Measurements from ENCODE around the gene FDCSP. TPM values are rescaled to one million over a fixed set of nuclear protein-coding genes. Genes with fewer than 3 reads are reported as not detected.

Gene FDCSP
- total RNA-seq, 1 donor from 2014 or later, result 0.72 TPM

DNA sequence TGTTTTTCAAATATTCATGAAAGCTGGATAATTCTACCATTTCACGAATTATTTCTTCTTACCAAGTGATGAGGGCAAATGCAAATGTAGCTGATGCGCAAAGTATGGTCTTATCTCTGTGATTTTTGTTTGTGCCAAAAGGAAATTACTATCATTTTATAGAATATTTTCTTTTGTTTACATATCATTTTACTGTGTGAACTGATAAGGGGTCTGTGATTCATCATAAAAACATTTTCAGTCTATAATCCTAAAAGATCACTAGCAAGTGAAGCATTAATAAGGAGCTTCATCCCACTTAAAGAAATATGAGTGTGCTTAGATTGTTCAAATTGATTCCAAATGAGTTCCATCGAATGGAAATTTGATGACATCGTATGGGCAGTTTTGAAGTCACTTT is 17.2 kb downstream of the FDCSP start:
- no peaks in the 10 kb centered on the region for H3K27me3 Mint-ChIP-seq (ENCODE audit: low read depth)
- TF ChIP-seq, protein P1, sequence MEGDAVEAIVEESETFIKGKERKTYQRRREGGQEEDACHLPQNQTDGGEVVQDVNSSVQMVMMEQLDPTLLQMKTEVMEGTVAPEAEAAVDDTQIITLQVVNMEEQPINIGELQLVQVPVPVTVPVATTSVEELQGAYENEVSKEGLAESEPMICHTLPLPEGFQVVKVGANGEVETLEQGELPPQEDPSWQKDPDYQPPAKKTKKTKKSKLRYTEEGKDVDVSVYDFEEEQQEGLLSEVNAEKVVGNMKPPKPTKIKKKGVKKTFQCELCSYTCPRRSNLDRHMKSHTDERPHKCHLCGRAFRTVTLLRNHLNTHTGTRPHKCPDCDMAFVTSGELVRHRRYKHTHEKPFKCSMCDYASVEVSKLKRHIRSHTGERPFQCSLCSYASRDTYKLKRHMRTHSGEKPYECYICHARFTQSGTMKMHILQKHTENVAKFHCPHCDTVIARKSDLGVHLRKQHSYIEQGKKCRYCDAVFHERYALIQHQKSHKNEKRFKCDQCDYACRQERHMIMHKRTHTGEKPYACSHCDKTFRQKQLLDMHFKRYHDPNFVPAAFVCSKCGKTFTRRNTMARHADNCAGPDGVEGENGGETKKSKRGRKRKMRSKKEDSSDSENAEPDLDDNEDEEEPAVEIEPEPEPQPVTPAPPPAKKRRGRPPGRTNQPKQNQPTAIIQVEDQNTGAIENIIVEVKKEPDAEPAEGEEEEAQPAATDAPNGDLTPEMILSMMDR (IDR thresholded peaks at IDR 0.05; ENCODE audit: unreplicated experiment), result no peak
- H3K27ac Mint-ChIP-seq, result no peak overlapping the region
- no peak overlapping the region for H3K4me3 Mint-ChIP-seq
- H3K36me3 Mint-ChIP-seq, result no peaks in the 10 kb centered on the region
- H3K9me3 Mint-ChIP-seq, result no peaks in the 10 kb centered on the region
- H3K4me1 Mint-ChIP-seq, result peaks cover 20% of the 10 kb centered on the region
- no peak for DNase-seq (ENCODE audit: low spot score in 2 of 2, unreplicated experiment in 2 of 2)

DNA sequence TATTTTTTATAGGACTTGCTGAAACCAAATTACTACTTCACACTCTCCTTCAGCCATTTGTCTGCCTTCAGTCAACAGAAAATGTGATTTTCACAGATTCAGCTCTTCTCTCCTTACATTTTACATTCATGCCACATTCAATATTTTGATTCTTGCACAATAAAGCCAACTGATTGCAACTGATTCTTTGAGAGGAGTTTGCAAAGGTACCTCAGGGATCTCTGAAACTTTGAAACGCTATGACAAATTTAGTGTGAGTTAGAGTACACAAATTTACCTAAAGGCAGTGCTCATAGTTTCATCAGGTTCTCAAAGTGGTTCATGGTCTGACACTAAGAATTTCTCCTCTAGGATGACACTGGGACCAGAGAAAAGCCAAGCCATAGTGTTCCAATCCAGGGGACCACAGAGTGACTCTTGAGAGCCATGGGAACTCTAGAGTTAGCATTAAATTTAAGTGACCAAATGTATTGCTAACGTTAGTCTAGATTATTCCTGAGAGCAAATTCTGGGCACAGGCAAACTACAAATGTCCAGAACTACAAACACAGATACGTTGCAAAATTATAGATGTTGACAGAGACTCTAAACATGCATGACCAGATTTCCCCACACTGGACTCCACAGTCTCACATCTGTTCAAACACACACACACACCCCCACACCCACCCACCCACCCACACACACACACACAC is 25.5 kb downstream of the FDCSP start:
- TF ChIP-seq, protein P1 (IDR thresholded peaks at IDR 0.05; ENCODE audit: unreplicated experiment), result no peak
- no peak for DNase-seq (ENCODE audit: low spot score in 2 of 2, unreplicated experiment in 2 of 2)
- H3K27ac Mint-ChIP-seq, result no peak overlapping the region
- H3K4me1 Mint-ChIP-seq, result peaks cover 3% of the 10 kb centered on the region
- H3K27me3 Mint-ChIP-seq (ENCODE audit: low read depth), result no peaks in the 10 kb centered on the region
- no peaks in the 10 kb centered on the region for H3K9me3 Mint-ChIP-seq
- no peaks in the 10 kb centered on the region for H3K36me3 Mint-ChIP-seq
- H3K4me3 Mint-ChIP-seq, result no peak overlapping the region

DNA sequence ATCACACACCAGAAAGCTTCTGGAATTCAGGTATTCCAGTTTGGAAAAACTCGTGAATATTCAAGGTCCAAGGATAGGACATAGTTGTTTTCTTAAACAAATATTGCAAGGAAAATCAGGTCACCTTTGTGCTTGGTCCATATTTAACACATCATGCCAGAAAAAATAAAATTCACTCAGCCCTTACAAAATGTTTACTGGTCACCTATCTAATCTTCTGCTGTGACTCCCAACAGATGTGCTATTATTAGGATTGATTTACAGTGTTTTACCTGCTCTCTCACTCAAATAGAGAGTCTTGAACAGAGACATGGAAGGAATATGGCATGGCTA is 26.0 kb downstream of the FDCSP start:
- TF ChIP-seq, protein P1 (IDR thresholded peaks at IDR 0.05; ENCODE audit: unreplicated experiment), result no peak

DNA sequence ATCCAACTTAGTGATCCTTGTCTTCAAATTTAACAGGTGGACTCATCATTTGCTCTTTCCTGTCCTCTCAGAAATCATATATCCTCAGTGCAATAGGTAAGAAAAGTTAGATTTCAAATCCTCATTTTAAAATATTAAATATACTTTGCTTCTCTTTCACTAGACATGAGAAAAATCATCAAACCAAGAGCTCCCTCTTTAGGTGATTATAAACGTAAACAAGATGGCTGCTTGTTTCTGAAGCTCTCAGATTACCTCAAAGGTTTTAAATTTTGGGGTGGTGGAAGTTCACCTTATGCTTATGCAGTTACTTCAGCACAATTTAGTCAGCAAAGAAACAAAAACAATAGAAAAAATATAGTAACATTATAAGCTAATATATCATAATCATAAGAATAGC is 43.8 kb downstream of the FDCSP start:
- no peak overlapping the region for H3K27ac Mint-ChIP-seq
- no peak overlapping the region for H3K4me3 Mint-ChIP-seq
- DNase-seq (ENCODE audit: low spot score in 2 of 2, unreplicated experiment in 2 of 2), result no peak
- no peaks in the 10 kb centered on the region for H3K36me3 Mint-ChIP-seq
- no peaks in the 10 kb centered on the region for H3K27me3 Mint-ChIP-seq (ENCODE audit: low read depth)
- peaks cover 5% of the 10 kb centered on the region for H3K9me3 Mint-ChIP-seq
- no peaks in the 10 kb centered on the region for H3K4me1 Mint-ChIP-seq
- TF ChIP-seq, protein P1 (IDR thresholded peaks at IDR 0.05; ENCODE audit: unreplicated experiment), result no peak

More for the DNA sequence above, 26.0 kb downstream of the FDCSP start:
- no peak for DNase-seq (ENCODE audit: low spot score in 2 of 2, unreplicated experiment in 2 of 2)
- Mint-ChIP-seq H3K9me3 (no peaks in the 10 kb centered on the region), H3K36me3 (no peaks in the 10 kb centered on the region), H3K27ac (no peak overlapping the region), H3K4me1 (peaks cover 3% of the 10 kb centered on the region), H3K27me3 (ENCODE audit: low read depth) (no peaks in the 10 kb centered on the region), H3K4me3 (no peak overlapping the region)

DNA sequence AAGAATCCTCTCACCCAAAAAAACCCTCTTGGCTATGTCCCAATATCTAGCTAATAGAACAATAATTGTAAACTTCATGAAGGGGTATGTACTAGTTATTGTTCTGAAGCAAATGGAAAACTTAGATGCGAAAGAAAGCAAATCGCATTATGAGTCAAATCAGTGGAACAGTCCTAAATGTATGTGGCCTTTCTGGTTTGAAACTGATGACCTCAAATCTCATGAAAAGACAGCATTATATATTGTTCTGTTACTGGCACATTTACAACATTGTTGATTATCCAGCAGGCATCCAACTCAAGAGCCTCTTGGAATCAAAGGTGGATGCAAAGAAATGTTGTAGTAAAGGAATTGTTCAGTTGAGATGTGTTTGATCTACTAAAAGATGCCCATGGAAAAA is 51.2 kb downstream of the FDCSP start:
- H3K9me3 Mint-ChIP-seq, result peaks cover 11% of the 10 kb centered on the region
- no peak overlapping the region for H3K27ac Mint-ChIP-seq
- H3K4me1 Mint-ChIP-seq, result no peaks in the 10 kb centered on the region
- DNase-seq (ENCODE audit: low spot score in 2 of 2, unreplicated experiment in 2 of 2), result no peak
- no peak overlapping the region for H3K4me3 Mint-ChIP-seq
- TF ChIP-seq, protein P1 (IDR thresholded peaks at IDR 0.05; ENCODE audit: unreplicated experiment), result no peak
- no peaks in the 10 kb centered on the region for H3K36me3 Mint-ChIP-seq
- H3K27me3 Mint-ChIP-seq (ENCODE audit: low read depth), result no peaks in the 10 kb centered on the region

DNA sequence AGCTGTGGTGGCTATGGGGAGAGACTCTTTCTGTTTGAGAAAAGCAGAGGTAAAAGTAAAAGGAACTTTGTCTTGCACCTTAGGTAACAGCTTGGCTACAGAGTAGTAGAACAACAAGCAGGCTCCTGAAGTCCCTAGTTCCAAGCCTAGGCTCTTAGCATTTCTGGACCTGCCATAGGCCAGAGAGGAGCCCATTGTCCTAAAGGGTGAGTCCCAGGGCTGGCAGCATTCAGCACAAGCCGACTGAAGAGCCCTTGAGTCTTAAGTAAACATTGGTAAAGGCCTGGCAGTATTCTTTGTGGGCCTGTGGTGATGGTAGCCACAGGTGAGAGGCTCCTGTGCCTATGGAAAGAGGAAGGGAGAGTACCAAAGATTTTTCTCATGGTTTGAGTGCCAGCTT is 54.6 kb downstream of the FDCSP start:
- no peak overlapping the region for H3K4me3 Mint-ChIP-seq
- H3K9me3 Mint-ChIP-seq, result peaks cover 15% of the 10 kb centered on the region
- H3K27me3 Mint-ChIP-seq (ENCODE audit: low read depth), result peaks cover 3% of the 10 kb centered on the region
- no peak for DNase-seq (ENCODE audit: low spot score in 2 of 2, unreplicated experiment in 2 of 2)
- peaks cover 3% of the 10 kb centered on the region for H3K36me3 Mint-ChIP-seq
- TF ChIP-seq, protein P1 (IDR thresholded peaks at IDR 0.05; ENCODE audit: unreplicated experiment), result no peak
- no peaks in the 10 kb centered on the region for H3K4me1 Mint-ChIP-seq
- no peak overlapping the region for H3K27ac Mint-ChIP-seq

All from mesothelial cell of epicardium (in vitro differentiated cells).